Fibroblast of mammary gland (primary cell): ENCODE measurements around the gene ZNF835.
"Not testable (repeated sequence)": the region's sequence is repeated elsewhere in the genome, so short reads cannot be mapped to it uniquely, and the experiment has no call there.

Experiments used
- DNase-seq: peaks from one replicate; pipeline ENCODE4 v3.0.0-alpha.2; 2010; ENCODE audit warnings: low read depth
- H3K4me3 ChIP-seq: 2 replicates; pipeline ENCODE4 v1.5.1; 2011; ENCODE audit warnings: low read depth, mild to moderate bottlenecking, low read length, moderate library complexity; ENCODE audit not compliant: control insufficient read depth
- TF ChIP-seq, protein P1 (sequence below): conservative IDR thresholded peaks from 2 replicates; pipeline ENCODE4 v1.5.1; 2011; ENCODE audit warnings: low read depth, low read length, inconsistent platforms; ENCODE audit not compliant: control insufficient read depth, insufficient read depth

ZNF835 gene

GRCh38 chr19:56681702-56682101 lies 10.1 kb upstream of the ZNF835 start:
- TF ChIP-seq, protein P1, sequence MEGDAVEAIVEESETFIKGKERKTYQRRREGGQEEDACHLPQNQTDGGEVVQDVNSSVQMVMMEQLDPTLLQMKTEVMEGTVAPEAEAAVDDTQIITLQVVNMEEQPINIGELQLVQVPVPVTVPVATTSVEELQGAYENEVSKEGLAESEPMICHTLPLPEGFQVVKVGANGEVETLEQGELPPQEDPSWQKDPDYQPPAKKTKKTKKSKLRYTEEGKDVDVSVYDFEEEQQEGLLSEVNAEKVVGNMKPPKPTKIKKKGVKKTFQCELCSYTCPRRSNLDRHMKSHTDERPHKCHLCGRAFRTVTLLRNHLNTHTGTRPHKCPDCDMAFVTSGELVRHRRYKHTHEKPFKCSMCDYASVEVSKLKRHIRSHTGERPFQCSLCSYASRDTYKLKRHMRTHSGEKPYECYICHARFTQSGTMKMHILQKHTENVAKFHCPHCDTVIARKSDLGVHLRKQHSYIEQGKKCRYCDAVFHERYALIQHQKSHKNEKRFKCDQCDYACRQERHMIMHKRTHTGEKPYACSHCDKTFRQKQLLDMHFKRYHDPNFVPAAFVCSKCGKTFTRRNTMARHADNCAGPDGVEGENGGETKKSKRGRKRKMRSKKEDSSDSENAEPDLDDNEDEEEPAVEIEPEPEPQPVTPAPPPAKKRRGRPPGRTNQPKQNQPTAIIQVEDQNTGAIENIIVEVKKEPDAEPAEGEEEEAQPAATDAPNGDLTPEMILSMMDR = no peak
- H3K4me3 ChIP-seq = no peak overlapping the region
- no peak for DNase-seq

DNA sequence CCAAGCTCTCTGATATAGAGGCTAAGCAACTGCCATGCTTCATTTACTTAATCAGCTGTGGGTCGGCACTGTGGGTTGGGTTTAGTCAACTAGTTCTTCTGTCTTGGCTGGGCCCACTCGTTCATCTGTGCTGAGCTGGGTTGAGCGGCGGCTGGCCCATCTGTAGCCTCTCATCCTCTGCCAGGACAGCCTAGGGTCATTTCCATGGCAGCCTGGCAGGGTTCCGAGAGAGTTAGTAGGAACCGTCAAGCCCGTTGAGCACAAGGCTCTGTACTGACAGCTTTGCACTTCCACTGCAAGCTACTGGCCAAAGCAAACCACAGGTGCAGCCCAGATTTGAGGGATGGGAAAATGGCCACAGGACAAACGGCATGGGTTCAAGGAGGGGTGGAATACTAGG lies 6.6 kb upstream of the ZNF835 start:
- TF ChIP-seq, protein P1 = no peak
- no peak for DNase-seq
- no peak overlapping the region for H3K4me3 ChIP-seq

DNA sequence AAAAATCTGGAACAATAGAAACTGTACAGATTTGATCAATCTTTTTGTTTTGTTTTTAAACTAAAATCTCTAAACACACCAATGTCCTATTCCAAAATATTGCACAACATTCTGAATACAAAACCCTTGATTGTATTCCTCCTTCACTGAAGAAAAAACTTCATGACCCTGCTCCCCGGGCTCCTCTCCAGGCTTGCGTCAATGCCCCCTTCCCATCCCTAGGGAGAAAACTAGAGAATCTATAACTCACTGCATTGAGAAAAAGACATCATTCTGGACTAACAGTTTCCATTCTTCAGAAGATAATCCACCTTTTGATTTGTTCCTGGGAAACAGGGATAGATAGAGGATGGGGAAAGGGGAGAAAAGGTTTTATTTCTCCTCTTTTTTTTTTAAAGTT lies 1.1 kb upstream of the ZNF835 start:
- not testable (repeated sequence) for H3K4me3 ChIP-seq, DNase-seq

DNA sequence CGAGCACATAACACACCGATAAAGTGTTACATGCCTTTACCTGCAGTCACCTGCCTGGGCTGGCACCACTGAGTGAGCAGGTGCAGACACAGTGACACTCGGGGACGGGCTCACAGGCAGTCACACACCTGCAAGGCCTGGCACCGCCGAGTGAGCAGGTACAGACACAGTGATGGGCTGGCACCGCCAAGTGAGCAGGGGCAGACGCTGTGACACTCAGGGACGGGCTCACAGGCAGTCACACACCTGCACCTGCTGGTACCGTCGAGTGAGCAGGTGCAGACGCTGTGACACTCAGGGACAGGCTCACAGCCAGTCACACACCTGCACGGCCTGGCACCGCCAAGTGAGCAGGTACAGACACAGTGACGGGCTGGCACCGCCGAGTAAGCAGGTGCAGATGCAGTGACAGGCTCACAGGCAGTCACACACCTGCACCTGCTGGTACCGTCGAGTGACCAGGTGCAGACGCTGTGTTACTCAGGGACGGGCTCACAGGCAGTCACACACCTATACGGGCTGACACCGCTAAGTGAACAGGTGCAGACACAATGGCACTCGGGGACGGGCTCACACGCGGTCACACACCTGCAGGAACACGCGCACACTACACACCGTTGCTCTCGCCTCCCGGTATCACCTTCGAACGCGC lies 470 bp downstream of the ZNF835 start:
- TF ChIP-seq, protein P1 = no peak
- H3K4me3 ChIP-seq = peak overlapping the region; percentile 30
- no peak for DNase-seq

DNA sequence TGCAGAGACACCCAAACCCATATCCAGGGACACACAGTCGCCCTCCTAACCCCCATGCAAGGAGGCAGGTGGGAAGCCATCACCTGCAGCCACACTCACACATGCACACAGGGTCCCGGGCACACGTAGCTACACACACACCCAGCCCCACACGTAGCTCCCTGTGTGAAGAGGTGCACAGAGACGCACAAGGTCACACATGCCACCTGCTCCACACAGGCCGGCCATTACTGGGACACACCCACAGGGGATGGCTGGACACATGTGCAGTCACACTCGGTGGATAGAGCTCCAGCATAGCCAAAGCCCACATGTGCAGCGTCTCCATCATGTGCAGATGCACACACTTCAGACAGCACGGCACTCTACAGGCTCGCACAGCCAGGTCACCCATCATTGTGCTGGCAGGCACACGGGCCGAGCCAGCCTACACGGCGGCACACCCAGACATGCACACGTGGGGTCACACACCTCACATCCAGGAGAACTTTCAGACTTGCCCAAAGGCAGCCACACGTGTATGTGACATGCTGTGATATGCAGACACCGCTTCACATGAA lies 1.1 kb downstream of the ZNF835 start:
- TF ChIP-seq, protein P1 = no peak
- no peak overlapping the region for H3K4me3 ChIP-seq
- no peak for DNase-seq

DNA sequence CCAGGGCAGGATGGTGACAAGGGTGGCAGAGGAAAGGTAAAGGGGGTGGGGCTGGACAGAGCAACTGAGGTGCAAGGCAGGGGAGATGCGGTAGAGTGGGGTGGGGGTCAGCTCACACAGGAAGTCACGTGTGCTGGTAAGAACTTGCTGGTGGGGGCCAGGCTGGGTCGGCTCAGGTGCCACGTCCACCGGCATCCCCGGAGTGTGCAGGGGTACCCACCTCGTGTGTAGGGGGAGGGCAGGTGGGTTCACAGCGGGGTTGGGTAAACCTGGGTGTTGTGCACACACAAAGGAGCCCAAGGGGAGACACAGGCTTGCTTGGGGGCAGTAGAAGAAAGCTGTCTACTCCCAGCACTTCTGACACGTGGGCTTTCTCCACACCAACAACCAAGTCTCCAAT lies 2.9 kb downstream of the ZNF835 start:
- no peak for DNase-seq
- TF ChIP-seq, protein P1 = no peak
- H3K4me3 ChIP-seq = no peak overlapping the region

DNA sequence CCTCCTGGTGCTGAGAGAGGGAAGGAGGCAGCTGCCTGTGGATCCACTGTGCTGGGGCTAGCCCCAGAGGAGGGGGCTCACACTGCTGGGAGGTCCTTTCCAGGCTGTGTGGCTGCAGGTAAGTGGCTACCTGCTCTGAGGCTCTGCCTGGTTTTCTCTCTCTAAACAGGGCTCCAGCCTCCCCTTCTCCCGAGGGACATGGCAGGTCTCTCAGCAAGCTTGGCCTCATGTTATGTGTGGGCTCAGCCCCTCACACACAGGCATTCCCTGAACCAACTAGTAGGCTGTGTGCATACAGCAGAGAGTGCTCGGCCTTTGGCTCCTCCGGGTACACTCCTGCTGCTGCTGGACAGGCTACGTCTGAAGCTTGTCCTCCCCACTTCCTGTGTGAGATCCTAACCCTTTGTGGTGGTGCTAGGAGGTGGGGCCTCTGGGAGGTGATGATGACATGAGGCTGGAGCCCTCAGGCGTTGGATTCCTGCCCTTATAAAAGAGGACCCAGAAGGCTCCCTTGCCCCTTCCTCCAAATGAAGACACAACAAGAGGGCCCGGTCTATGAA lies 4.2 kb downstream of the ZNF835 start:
- TF ChIP-seq, protein P1 = no peak
- H3K4me3 ChIP-seq = no peak overlapping the region
- DNase-seq = no peak
